GM12892 (cell line): ENCODE data around the gene POLN.
"Not testable (repeated sequence)": the region's sequence is repeated elsewhere in the genome, so short reads cannot be mapped to it uniquely, and the experiment has no call there.

Experiments used
- DNase-seq: peaks from one replicate; pipeline ENCODE4 v3.0.0; 2011; ENCODE audit not compliant: insufficient read length
- FAIRE-seq: peaks from 2 replicates; lab custom pipeline; 2011; peaks lifted over from hg19 to GRCh38; lab: Jason Lieb, UNC
- POLR2A ChIP-seq: IDR thresholded peaks from 2 replicates; pipeline ENCODE4 v1.6.1; 2011; ENCODE audit warnings: low read depth, low read length, control low read depth
- POLR2AphosphoS5 ChIP-seq: IDR thresholded peaks from 2 replicates; pipeline ENCODE4 v1.6.1; 2011; ENCODE audit warnings: low read depth, low read length, control low read depth
- TAF1 ChIP-seq: IDR thresholded peaks from 2 replicates; pipeline ENCODE4 v1.6.1; 2011; ENCODE audit warnings: low read depth, mild to moderate bottlenecking, control low read depth, low read length, borderline replicate concordance

Gene POLN

DNA sequence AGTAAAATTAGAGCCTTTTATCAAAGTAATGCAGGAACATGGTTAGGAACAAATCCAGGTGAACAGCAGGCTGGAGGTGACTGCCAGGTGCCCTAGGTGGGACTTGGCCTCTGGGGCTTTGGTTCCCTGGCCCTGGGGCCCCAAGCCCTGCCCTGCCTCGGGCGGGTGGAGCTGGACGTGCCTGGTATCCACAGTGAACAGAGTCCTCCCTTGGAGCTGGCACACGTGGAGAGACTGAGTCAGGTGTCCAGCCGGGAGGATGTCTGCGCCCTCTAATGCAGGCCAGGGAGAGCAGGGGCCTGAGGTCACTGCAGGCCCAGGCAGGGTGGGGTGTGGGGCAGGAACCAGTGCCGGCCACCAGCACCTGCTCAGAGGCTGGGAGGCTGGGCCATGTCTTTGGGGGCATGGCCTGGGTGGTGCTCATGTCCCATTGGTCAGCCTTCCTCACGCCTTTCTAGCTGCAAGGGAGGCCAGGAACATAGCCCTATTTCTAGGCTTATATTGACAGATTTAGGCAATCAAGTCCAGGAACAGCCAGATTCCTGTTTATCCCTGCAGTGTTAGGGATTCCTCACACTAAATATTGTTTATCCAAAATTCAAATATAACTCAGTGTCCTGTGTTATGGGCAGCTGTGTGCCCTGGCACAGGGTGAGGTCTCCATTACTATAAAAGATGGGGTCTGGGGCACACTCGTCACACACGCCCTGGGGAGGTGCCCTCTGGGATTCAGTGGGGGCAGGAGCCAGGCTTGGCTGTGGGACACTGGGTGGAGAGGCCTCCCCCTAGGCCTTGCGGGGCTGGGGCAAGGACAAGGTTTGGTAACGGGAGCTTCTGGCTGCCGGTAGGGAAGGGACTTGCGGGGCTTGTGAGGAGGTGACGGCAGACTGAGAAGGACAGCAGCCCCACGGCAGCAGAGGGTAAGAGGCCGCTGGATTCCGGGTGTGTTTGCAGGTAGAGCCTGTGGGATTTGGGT is 197.1 kb downstream of the POLN start:
- no peak for TF ChIP-seq TAF1
- no peak for TF ChIP-seq POLR2AphosphoS5
- TF ChIP-seq POLR2A = no peak
- FAIRE-seq = no peak
- no peak for DNase-seq

DNA sequence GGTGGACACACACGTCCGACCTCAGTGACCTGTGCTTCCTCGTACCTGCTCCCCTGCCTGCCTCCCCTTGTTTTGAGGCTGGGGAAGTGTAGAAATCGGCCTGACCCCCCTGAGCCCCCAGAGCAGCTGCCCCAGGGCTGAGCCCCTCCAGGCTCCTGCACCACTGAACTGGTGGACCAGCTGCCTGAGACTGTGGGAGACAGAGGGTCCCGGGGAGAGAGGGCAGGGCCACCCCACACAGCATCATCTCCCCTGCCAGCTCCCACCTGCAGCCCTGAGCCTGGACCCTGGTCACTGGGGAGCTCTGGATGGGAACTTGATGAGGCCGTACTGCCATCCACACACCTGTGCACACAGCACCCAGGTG is 197.8 kb downstream of the POLN start:
- FAIRE-seq (no peak), DNase-seq (no peak)
- TF ChIP-seq POLR2A (no peak), TAF1 (no peak), POLR2AphosphoS5 (no peak)

DNA sequence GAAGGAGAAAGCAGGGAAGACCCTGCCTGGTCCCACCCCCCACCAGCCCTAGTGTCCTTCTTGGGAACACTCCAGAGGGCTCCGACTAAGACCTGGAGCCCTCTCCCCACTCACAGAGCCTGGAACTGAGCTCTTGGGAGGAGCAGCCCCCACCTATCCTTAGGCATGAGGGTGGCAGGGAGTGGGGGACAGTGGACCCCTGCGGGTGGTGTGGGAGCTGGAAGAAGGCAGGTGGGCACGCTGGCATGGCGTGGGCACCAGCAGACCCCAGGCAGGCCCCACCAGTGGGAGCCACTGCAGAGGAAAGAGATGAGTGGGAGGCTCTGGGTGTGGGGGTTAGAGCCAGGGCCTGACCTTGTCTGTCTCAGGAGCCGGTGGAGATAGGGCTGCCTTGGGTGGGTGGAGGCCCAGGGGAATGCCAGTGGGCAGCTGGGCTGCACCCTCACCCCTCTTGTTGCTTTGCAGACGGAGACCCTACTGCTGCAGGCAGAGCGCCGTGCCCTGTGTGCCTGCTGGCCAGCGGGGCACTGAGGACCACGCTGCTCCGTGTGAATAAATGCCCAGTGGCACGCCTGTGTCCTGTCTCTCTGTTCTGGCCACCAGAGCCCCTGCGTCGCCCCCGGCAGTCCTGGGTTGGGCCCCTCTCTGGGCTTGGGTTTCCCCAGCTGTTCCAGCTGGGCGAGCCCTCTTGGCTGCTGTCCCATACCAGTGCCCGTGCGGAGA is 198.4 kb downstream of the POLN start:
- TF ChIP-seq POLR2A (no peak), TAF1 (no peak), POLR2AphosphoS5 (no peak)
- DNase-seq (no peak), FAIRE-seq (no peak)

DNA sequence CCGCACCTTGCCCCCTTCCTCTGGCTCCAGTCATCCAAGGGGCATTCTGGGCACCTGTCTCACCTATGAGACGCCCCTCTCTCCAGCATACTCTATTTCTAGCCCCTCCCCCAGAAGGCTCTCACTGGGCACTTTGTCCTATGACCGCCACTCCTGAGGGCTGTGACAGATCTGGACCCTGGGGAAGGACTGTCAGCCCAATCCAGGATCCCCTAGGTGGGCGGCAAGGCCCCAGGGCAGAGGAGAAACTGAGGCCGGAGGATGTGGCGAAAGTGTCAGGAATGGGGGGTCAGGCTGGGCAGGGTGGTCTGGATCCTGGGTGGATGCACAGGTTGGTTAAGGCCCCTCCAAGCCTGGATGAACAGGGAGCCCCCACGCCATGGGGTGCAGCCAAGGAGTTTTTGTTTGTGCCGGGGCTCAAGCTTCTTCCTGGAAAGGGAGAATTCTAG is 198.9 kb downstream of the POLN start:
- no peak for FAIRE-seq

DNA sequence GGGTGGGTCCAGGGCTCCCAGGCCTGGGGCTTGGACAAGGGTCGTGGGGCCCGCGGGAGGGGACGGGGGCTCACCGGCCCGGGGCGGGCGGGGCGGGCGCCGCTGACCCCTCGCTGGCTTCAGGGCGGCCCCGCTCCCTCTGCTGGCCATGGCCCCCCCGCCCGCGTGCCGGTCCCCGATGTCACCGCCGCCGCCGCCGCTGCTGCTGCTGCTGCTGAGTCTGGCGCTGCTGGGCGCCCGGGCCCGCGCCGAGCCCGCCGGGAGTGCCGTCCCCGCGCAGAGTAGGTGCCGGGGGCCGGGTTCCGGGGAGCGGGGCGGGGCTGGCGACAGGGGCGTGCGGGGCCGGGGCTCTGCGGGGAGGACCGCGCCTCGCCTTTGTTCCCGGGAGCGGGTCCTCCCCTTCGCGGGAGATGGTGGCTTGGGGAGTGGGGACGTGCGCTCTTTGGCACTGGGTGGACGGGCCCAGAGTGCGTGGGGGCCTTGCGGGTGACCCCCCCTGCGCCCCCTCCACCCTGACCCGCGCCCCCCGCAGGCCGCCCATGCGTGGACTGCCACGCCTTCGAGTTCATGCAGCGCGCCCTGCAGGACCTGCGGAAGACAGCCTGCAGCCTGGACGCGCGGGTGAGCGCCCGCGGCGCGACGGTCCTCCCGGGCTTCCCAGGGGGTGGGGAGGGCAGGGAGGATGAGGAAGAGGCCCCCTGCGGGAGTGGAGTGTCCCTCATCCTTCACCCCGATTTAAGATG is 199.5 kb downstream of the POLN start:
- DNase-seq (peak; percentile 62), FAIRE-seq (no peak)
- TF ChIP-seq POLR2AphosphoS5 (no peak), TAF1 (no peak), POLR2A (no peak)

More for the DNA sequence above, 198.9 kb downstream of the POLN start:
- DNase-seq = no peak
- TF ChIP-seq POLR2A (no peak), POLR2AphosphoS5 (no peak), TAF1 (no peak)

DNA sequence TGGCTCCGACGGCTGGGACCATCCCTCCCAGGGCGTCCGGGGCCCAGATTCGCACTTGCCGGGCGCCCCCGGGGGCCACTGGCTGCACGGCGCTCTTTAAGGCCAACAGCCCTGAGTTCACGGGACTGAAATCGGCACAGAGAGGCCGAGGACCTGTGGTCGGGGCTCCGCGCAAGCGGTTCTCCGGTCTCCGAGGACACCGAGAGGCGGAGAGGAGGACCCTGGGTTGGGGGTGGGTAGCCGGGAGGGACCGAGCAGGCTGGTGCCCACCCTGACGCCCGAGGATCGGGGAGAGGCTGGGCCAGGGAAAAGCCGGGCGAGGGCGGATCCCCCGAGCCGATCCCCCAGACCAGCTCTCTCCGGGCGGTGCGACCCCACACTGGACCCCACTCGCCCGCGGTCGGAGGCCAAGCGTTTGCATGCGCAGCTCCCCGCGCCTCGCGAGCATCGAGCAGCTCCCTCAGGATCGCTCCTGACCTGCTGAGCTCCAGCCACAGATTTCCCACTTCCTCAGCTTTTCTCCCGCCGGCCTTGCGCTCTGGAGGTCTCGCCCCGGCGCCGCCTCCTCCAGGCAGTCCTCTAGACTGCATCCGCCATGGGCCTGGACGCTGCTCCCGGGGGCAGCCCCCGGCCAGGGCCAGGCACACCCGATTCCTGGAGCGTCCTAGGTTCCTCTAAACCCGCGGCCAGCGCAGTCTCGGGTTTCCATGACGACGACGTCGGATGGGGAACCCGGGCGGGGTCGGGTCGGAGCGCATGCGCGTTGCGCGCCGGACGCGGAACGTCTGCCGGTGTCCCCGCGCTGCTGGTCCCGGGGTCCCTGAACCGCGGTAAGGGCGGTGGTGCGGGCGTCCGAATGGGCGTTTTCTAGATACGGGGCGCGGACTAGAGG is 200.4 kb downstream of the POLN start:
- TF ChIP-seq TAF1 (no peak), POLR2AphosphoS5 (no peak), POLR2A (peak; percentile 32; the same call in 1 of the 2 replicates)
- FAIRE-seq = peak; percentile 90

DNA sequence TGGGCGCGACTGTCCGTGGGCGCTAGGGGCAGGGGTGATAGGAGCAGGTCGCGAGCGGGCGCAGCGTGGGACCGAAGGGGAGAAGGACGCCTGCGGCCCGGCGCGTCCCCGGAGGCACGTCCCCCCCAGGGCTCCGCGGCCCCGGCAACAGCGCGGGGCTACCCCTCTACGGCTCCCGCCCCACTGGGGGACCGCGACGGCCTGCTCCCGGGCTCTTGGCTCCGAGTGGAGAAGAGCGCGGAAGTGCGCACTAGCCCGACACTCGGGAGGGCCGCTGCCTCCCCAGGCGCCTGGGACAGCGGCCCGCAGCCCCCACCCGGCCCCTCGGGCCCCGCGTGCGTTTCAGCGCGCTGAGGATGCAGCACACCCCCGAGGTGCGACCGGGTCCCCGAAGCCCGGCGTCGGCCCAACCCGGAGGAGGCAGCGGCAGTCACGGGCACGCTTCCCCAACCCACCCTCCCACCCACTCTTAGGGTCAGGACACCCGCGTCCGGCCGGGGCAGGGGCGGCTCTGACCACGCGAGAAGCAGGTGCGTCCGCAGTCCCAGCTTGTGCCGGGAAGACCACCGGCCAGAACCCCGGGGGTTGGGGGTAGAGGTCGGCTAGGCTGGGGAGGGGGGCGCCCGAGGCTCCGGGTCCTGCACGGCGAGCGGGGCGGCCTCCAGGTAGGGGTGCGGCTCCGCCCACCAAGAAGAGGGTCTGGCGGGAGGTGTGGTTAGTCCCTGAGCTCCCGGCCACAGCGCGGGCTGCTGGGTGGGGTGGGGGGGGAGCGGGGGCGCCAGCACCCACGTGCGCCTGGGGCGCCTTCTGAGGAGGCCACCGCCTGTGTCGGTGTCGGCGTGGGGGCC is 201.3 kb downstream of the POLN start:
- FAIRE-seq (no peak), DNase-seq (peak; percentile 32)
- TF ChIP-seq POLR2AphosphoS5 = no peak
- TF ChIP-seq TAF1 = no peak
- no peak for TF ChIP-seq POLR2A

More for the DNA sequence above, 200.4 kb downstream of the POLN start:
- peak; percentile 97 for DNase-seq

DNA sequence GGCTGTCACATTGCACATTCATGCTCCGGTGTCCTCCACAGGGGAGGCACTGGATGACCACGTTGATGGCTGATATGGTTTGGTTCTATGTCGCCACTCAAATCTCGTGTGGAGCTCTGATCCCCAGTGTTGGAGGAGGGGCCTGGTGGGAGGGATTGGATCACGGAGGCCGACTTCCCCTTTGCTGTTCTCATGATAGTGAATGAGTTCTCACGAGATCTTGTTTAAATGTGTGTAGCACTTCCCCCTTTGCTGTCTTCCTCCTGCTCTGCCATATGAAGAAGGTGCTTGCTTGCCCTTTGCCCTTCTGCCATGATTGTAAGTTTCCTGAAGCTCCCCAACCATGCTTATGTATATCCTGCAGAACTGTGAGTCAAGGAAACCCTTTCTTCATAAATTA is 205.1 kb downstream of the POLN start:
- FAIRE-seq (no peak), DNase-seq (no peak)
- TF ChIP-seq POLR2A = no peak
- TF ChIP-seq TAF1 = no peak
- no peak for TF ChIP-seq POLR2AphosphoS5

DNA sequence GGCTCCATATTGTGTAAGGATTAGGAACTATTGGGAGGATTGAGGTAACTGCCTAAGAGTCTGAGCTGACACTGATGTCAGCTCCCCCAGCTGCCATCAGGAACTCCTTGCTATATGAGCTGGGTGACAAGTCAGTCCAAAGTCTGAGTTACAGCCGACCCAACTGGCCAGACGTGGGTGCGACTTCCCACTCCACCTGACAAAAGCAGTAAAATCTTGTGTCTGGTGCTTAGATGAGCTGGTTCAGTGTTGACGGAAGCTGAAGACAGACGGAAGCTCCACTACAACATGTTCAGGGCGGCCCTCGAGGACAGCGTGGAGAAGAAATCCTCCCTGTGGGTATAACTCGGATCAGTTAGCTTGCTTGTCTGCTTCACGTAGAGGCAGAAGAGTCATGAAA is 205.6 kb downstream of the POLN start:
- no peak for FAIRE-seq
- no peak for DNase-seq
- TF ChIP-seq POLR2AphosphoS5 = no peak
- no peak for TF ChIP-seq POLR2A
- TF ChIP-seq TAF1 = no peak

DNA sequence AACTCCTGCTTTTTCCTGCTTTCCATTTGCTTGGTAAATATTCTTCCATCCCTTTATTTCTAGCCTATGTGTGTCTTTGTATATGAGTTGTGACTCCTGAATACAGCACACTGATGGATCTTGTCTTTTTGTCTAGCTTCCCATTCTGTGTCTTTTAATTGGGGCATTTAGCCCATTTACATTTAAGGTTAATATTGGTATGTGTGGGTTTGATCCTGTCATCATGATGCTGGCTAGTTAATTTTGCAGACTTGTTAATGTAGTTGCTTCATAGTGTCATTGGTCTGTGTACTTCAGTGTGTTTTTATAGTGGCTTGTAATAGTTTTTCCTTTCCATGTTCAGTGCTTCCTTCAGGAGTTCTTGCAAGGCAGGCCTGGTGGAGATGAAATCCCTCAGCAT is 210.8 kb downstream of the POLN start:
- not testable (repeated sequence) for DNase-seq, FAIRE-seq

DNA sequence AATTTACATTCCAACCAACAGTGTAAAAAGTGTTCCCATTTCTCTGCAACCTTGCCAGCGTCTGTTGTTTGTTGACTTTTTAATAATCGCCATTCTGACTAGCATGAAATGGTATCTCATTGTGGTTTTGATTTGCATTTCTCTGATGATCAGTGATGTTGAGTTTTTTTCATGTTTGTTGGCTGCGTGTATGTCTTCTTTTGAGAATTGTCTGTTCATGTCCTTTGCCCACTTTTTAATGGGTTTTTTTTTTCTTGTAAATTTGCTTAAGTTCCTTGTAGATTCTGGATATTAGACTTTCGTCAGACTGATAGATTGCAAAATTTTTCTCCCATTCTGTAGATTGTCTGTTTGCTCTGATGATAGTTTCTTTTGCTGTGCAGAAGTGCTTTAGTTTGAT is 214.8 kb downstream of the POLN start:
- FAIRE-seq, DNase-seq: not testable (repeated sequence)
